Stimulated activated CD8-positive, alpha-beta memory T cell treated with anti-CD3 and anti-CD28 coated beads, Interleukin-4, amount 100 ng/mL, for 24 hours (primary cell): ENCODE data around the gene CBX7.

ENCODE experiments used
- DNase-seq: peaks from one replicate; pipeline ENCODE4 v3.0.0-alpha.2; 2020; ENCODE audit warnings: low read depth

CBX7 gene

DNA sequence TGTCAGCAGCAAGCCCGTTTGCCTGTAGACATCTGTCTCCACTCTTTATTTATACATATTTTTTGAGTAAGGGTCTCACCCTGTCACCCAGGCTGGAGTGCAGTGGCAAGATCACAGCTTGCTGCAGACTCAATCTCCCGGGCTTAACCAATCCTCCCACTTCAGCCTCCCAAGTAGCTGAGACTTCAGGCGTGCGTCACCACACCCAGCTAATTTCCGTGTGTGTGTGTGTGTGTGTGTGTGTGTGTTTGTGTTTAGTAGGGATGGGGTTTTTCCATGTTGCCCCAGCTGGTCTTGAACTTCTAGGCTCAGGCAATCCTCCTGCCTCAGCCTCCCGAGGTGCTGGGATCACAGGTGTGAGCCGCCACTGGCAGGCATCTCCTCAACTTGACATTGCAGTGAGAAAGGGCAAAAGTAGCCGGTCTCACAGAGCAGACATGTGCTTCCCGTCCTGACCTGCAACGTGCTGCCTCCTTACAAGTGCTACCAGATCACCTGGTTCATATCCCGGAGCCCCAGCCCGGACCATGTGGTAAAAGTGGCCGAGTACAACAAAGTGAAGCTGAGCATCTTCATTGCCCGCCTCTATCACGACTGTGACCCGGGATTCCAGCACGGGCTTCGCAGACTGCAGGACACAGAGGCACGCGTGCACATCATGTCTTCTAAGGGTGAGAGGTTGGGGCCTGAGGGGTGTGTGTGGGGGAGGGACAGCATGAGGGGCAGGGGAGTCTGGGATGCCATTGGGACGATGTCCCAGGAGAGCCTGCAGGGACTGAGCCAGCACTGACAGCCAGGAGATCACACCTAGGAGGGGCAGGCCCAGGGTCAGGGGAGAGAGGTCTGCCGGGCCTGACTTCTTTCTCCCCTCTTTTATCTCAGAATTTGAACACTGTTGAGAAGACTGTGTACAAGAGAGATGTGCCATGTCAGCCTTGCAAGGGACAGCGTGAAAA lies 61.1 kb downstream of the CBX7 start:
- no peak for DNase-seq

GRCh38 chr22:39090426-39091064 lies 61.9 kb downstream of the CBX7 start:
- DNase-seq: peak; percentile 72

GRCh38 chr22:39089928-39090327 lies 62.6 kb downstream of the CBX7 start:
- no peak for DNase-seq

GRCh38 chr22:39088685-39089032 lies 63.8 kb downstream of the CBX7 start:
- no peak for DNase-seq

DNA sequence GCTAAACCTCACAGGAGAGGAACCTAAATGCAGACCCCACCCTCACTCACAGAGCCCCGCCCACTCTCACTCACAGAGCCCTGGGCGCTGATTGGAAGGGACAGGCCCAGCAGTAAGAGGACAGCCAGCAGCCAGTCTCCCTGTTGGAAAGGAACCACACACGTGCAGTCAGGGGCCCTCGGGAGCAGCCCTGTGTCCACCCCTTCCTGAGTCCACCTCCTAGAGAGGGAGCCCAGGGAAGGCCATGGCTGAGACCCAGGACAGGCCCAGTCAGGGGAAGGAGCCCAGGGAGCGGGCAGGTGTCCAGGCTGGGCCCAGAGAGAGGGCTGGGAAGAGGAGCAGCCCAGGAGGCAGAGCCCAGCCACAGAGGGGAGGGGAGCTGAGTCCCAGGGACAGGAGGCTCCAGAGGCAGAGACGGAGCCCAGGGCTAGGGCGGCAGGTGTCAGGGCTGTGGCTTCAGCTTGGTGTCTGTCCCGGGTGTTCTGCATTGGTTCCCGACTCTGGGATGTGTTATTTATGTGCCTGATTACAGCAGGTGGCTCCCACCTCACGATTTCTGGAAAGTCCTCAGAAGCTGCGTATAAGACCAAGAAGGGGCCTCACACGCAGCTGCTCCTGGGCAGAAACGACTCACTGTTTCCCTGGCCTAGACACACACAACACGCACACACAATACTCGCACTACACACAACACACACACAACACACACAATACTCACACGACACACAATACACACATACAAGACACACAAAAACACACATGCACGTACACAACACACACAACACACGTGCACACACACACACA lies 64.4 kb downstream of the CBX7 start:
- DNase-seq: no peak

GRCh38 chr22:39087098-39087497 lies 65.4 kb downstream of the CBX7 start:
- DNase-seq: no peak

DNA sequence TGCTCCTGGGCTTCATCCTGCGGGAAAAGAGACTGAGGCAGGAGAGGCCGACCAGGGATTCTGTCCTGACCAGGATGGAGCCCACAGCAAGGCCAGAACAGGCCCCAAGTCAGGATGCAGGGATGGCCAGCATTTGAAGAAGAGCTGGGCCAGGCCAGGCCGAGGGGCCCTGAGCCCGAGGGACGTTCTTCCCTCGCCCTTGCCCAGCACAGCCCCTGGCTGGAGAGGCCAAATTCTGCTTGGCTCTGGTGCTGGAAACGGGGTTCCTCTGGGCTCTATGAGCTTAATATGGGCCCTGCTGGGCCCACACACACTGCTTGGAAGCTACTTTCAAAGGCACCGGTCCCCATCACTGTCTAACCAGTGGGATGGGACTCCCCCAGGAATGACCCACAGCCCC lies 67.8 kb downstream of the CBX7 start:
- no peak for DNase-seq

DNA sequence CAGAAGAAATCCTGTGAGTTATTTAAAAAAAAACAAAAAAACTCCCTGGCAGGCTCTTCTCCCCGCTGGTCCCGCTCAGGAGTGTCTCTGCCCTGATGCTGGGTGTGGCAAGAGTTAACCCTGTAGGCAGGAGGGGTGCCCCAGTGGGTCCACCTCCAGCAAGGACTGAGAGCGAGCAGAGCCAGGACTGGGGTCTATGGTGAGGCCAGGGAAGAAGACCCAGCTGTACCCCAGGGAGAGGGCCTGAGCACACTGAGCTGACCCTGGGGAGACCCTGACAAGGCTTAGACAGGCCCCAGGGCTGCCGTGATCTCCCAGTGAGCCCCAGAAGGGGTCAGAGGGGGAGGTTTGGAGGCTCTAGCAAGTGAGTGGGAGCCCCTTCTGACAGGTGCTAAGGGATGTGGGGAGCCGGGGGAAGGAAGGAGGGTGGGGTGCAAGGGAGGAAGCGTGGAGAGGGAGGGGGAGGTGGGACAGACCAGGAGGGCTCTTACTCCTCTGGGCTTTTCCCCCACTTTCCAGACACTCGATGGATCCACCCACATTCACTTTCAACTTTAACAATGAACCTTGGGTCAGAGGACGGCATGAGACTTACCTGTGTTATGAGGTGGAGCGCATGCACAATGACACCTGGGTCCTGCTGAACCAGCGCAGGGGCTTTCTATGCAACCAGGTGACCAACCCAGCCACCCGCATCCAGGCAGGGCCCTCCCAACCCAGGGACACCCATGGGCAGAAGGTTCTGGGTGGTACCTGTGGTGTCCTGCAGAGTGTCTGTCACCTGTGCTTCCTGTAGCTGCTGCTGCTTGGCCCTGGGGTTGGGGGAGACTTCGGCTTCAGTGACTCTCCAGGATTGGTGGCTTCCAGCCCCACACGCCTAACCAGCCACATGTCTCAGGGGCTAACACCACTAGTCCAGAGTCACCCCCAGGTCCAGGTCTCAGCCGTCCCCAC lies 69.0 kb downstream of the CBX7 start:
- no peak for DNase-seq

DNA sequence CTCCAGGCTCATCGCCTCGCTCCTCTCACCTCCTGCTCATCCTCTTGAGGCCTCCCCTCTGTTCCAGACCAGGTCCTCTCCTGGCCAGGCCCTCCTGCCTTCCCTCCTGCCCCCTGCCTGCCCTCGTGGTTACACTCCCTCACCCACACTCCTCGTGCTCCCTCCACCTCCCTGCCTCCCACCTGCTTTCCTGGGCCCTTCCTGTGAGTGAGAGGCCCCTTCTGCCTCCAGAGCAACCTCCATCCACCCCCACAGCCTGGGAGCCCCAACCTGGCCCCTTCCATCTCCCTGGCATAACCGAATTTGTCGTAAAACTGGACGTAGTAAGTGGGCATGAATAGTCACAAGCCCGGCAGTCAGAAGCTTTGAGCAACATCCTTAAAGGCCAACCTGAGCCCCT lies 70.9 kb downstream of the CBX7 start:
- DNase-seq: no peak

GRCh38 chr22:39081016-39081415 lies 71.5 kb downstream of the CBX7 start:
- DNase-seq: no peak
